Thymus (tissue), 11 donors: ENCODE results near the gene ZNF99. TPM values are rescaled to one million over a fixed set of nuclear protein-coding genes. Genes with fewer than 3 reads are reported as not detected.
"Not testable (repeated sequence)": the region's sequence is repeated elsewhere in the genome, so short reads cannot be mapped to it uniquely, and the experiment has no call there.

Experiments
- DNase-seq, 9 donors: peaks; one replicate each; pipeline ENCODE4 v3.0.0-alpha.2; 2013; ENCODE audit warnings: low spot score in 9 of 9, low read depth in 6 of 9, missing footprints in 1 of 9
- H3K27ac ChIP-seq, 2 donors: one replicate each; pipeline ENCODE4 v1.5.1; 2013; ENCODE audit warnings: control low read depth in 1 of 2, low read depth in 1 of 2, low read length in 1 of 2, mild to moderate bottlenecking in 1 of 2, moderate library complexity in 1 of 2
- H3K27me3 ChIP-seq, 2 donors: one replicate each; pipeline ENCODE4 v1.5.1; 2013; ENCODE audit warnings: low read length in 1 of 2; ENCODE audit not compliant: control insufficient read depth in 2 of 2, insufficient read depth in 1 of 2
- H3K36me3 ChIP-seq, 2 donors: one replicate each; pipeline ENCODE4 v1.5.1; 2013; ENCODE audit warnings: low read length in 1 of 2, mild to moderate bottlenecking in 1 of 2, moderate library complexity in 1 of 2; ENCODE audit not compliant: control insufficient read depth in 2 of 2, insufficient read depth in 2 of 2
- H3K4me1 ChIP-seq, 2 donors: one replicate each; pipeline ENCODE4 v1.5.1; 2013; ENCODE audit warnings: low read length in 2 of 2; ENCODE audit not compliant: control insufficient read depth in 2 of 2, insufficient read depth in 2 of 2
- H3K4me3 ChIP-seq, 2 donors: one replicate each; pipeline ENCODE4 v1.5.1; 2013; ENCODE audit warnings: low read length in 2 of 2, control low read depth in 1 of 2, mild to moderate bottlenecking in 1 of 2
- H3K9me3 ChIP-seq, 2 donors: one replicate each; pipeline ENCODE4 v1.5.1; 2013; ENCODE audit warnings: low read length in 1 of 2, mild to moderate bottlenecking in 1 of 2; ENCODE audit not compliant: control insufficient read depth in 2 of 2, insufficient read depth in 1 of 2
- WGBS: extraction: QIAGEN DNeasy Blood & Tissue Kit; methylation state at CpG from one replicate; pipeline ENCODE4 v1.1.7; 2013; 5-methylcytosine and 5-hydroxymethylcytosine counted together
- polyA plus RNA-seq: library from polyadenylated mRNA; stranded (reverse); fragments of 200-250 nt; gene quantifications from one replicate; pipeline ENCODE4 v1.2.3, GENCODE V29; 2013
- total RNA-seq: library from RNA; stranded (reverse); fragments of 120-200 nt; gene quantifications from one replicate; pipeline ENCODE4 v1.2.4, GENCODE V29; 2013
- donor health status: healthy.

Gene ZNF99
- total and polyA plus RNA-seq, 2 donors = 0.02 to 0.05 TPM

GRCh38 chr19:22735911-22736645, 47.9 kb downstream of the ZNF99 start:
- H3K27me3 ChIP-seq = no peaks in the 10 kb centered on the region
- H3K36me3 ChIP-seq = no peaks in the 10 kb centered on the region
- DNase-seq = no peak
- 89% methylated on average over 4 of the region's 4 CpGs for WGBS
- no peaks in the 10 kb centered on the region for H3K4me1 ChIP-seq
- no peak overlapping the region for H3K4me3 ChIP-seq
- H3K27ac ChIP-seq = no peak overlapping the region
- H3K9me3 ChIP-seq = peaks cover 5 to 7% of the 10 kb centered on the region in 2 donors

- whole genome bisulfite sequencing = 92% methylated on average over 7 of the region's 7 CpGs
- no peak overlapping the region for H3K27ac ChIP-seq
- no peaks in the 10 kb centered on the region for H3K27me3 ChIP-seq
- H3K9me3 ChIP-seq = peaks cover 3 to 6% of the 10 kb centered on the region in 2 donors
- no peak overlapping the region for H3K4me3 ChIP-seq
- no peaks in the 10 kb centered on the region for H3K4me1 ChIP-seq
- DNase-seq = no peak
- H3K36me3 ChIP-seq = no peaks in the 10 kb centered on the region
Observed at GRCh38 chr19:22733691-22734090, 50.3 kb downstream of the ZNF99 start.

DNA sequence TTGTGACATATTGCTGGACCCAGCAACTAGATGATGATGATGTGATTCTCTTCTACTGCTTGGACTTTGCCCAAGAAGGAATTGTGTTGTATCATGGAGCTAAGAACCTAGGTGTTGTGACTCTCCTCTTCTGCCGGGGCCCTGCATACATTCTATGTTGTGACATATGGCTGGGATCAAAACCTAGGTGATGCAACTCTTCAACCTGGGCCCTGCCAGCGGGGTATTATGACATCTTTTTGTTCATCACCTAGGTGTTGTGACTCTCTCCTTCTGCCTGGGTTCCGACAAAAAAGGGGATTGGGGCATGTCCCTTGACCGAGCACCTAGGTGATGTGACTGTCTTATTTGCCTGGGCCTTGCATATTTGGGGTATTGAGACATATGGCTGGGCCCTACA, 55.7 kb downstream of the ZNF99 start:
- H3K27ac ChIP-seq, H3K4me3 ChIP-seq, H3K4me1 ChIP-seq, H3K27me3 ChIP-seq, H3K9me3 ChIP-seq, H3K36me3 ChIP-seq, DNase-seq: not testable (repeated sequence)
- 93% methylated on average over 4 of the region's 4 CpGs for WGBS

DNA sequence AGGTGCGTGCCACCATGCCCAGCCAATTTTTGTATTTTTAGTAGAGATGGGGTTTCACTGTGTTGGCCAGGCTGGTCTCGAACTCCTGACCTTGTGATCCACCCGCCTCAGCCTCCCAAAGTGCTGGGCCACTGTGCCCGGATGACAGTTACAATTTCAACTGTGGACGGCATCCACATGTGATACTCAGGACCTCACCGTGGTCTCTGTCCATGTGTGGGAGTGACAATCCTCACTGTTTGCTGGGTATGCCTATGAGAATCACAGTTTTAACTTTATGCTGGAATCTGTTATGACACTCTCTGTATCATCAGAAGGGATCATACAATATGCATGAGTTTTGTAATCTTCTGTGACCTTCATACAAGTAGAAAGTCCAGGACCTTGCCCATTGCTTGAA, 62.4 kb downstream of the ZNF99 start:
- H3K36me3 ChIP-seq, H3K4me3 ChIP-seq, H3K4me1 ChIP-seq, H3K27me3 ChIP-seq, DNase-seq, H3K27ac ChIP-seq: not testable (repeated sequence)
- H3K9me3 ChIP-seq = peaks cover 5 to 16% of the 10 kb centered on the region in 2 donors
- WGBS = 95% methylated on average over 6 of the region's 6 CpGs

DNA sequence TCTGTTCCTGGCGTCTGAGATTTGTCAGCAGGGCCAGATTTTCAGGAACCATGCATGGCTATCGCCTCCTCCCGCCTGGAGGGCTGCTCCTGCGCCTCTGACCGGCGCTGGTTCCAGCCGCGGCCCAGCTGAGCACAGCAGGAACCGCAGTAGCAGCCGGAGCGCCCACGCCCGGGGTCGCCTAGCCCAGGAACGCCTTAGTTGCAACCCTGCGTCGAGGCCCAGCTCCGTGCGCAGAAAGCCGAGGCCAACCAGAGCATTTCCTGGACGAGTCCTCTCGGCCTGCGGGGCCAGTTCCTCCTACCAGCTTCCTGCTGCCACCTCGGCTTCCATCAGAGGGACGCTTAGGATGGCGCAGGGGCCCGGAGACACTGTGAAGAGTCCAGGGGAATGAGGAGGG, 75.0 kb downstream of the ZNF99 start:
- DNase-seq = no peak
- 26% methylated on average over 27 of the region's 27 CpGs for WGBS
- H3K27me3 ChIP-seq = no peaks in the 10 kb centered on the region

GRCh38 chr19:22703096-22703495, 80.9 kb downstream of the ZNF99 start:
- H3K9me3 ChIP-seq = peaks cover 1 to 23% of the 10 kb centered on the region in 2 donors
- H3K4me3 ChIP-seq, H3K4me1 ChIP-seq, DNase-seq, H3K27ac ChIP-seq, H3K27me3 ChIP-seq, H3K36me3 ChIP-seq: not testable (repeated sequence)
- 98% methylated on average over 28 of the region's 28 CpGs for WGBS

More for the DNA sequence above, 75.0 kb downstream of the ZNF99 start:
- Histone ChIP-seq H3K36me3 (no peaks in the 10 kb centered on the region), H3K4me1 (no peaks in the 10 kb centered on the region), H3K27ac (no peak overlapping the region), H3K4me3 (no peak overlapping the region), H3K9me3 (peaks cover 2 to 13% of the 10 kb centered on the region in 2 donors)

DNA sequence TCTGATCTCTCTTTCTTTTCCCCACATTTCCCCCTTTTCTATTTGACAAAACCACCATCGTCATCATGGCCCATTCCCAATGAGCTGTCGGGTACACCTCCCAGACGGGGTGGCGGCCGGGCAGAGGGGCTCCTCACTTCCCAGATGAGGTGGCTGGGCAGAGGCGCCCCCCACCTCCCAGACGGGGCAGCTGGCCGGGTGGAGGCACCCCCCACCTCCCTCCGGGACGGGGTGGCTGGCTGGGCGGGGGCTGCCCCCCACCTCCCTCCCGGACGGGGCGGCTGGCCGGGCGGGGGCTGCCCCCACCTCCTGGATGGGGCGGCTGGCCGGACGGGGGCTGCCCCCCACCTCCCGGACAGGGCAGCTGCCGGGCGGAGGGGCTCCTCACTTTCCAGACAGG, 81.3 kb downstream of the ZNF99 start:
- not testable (repeated sequence) for H3K4me1 ChIP-seq, DNase-seq, H3K27me3 ChIP-seq, H3K27ac ChIP-seq, H3K4me3 ChIP-seq, H3K36me3 ChIP-seq
- 96% methylated on average over 22 of the region's 22 CpGs for WGBS
- peaks cover 1 to 23% of the 10 kb centered on the region in 2 donors for H3K9me3 ChIP-seq

Other genes starting within 250 kb of the ZNF99 start
- 2.0 TPM for gene ZNF492, start 149.8 kb downstream of the ZNF99 start, total RNA-seq
- 0.23 TPM for gene ZNF492, start 149.8 kb downstream of the ZNF99 start, polyA plus RNA-seq
- not detected for gene ZNF723, start 48.1 kb upstream of the ZNF99 start, total RNA-seq
- gene ZNF723, start 48.1 kb upstream of the ZNF99 start, polyA plus RNA-seq = 0.02 TPM
- gene ZNF728, start 219.0 kb upstream of the ZNF99 start, total RNA-seq = not detected
- 0.02 TPM for gene ZNF728, start 219.0 kb upstream of the ZNF99 start, polyA plus RNA-seq